ENCODE results near the gene KIZ. TPM values are rescaled to one million over a fixed set of nuclear protein-coding genes. Genes with fewer than 3 reads are reported as not detected.

Gene KIZ
- total RNA-seq, 1 donor: 19.4 TPM

DNA sequence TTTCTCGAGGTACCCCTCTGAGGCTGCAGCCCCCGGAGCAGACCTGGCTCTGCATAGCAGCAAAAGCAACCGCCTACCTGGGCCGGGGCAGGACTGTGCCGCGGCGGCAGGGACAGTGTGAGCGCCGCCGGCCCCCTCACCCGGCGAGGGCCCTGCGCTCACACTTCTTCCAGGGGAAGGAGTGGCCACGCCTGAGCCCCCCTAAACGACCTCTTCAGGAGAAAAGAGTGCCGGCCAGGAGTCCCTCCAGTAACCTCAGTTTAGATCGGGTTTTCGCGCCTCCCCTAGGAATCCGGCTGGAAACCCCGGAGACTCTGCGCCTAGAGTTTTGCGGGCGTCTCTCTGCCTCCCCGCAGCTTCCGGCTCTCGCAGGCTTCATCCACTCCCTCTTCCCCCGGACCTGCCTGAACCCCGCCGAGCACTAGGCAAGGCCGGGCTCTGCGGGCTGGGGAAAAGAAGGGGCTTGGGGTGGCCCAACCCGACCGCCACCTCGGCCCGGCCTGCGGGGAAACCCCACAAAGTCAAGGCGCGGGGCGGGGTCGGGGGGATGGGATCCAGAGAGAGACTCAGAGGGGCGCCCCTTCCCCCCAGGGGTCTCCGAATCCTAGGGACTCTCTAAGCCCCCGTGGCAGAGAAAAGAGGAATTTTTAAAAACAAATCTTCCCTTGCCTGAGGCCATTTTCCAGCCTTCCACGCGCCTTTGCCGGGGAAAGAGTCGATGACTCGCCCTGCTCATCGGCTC, 20.3 kb upstream of the KIZ start:
- H3K4me3 ChIP-seq (ENCODE audit: low read depth, low read length): no peak overlapping the region
- DNase-seq (ENCODE audit: low read depth): no peak
- TF ChIP-seq, protein P1, sequence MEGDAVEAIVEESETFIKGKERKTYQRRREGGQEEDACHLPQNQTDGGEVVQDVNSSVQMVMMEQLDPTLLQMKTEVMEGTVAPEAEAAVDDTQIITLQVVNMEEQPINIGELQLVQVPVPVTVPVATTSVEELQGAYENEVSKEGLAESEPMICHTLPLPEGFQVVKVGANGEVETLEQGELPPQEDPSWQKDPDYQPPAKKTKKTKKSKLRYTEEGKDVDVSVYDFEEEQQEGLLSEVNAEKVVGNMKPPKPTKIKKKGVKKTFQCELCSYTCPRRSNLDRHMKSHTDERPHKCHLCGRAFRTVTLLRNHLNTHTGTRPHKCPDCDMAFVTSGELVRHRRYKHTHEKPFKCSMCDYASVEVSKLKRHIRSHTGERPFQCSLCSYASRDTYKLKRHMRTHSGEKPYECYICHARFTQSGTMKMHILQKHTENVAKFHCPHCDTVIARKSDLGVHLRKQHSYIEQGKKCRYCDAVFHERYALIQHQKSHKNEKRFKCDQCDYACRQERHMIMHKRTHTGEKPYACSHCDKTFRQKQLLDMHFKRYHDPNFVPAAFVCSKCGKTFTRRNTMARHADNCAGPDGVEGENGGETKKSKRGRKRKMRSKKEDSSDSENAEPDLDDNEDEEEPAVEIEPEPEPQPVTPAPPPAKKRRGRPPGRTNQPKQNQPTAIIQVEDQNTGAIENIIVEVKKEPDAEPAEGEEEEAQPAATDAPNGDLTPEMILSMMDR (IDR thresholded peaks at IDR 0.05; ENCODE audit: insufficient read depth, low read length): no peak

GRCh38 chr20:21106171-21107017, 19.5 kb upstream of the KIZ start, which contains the start of gene LINC00237:
LINC00237 (minus strand) TSS chr20:21106358.
- H3K4me3 ChIP-seq (ENCODE audit: low read depth, low read length): no peak within 1 kb of the TSS
- no peak for DNase-seq (ENCODE audit: low read depth)
- TF ChIP-seq, protein P1 (IDR thresholded peaks at IDR 0.05; ENCODE audit: insufficient read depth, low read length): no peak

GRCh38 chr20:21109144-21109543, 16.7 kb upstream of the KIZ start:
- TF ChIP-seq, protein P1 (IDR thresholded peaks at IDR 0.05; ENCODE audit: insufficient read depth, low read length): no peak
- DNase-seq (ENCODE audit: low read depth): no peak
- H3K4me3 ChIP-seq (ENCODE audit: low read depth, low read length): no peak overlapping the region

GRCh38 chr20:21110811-21111210, 15.1 kb upstream of the KIZ start:
- H3K4me3 ChIP-seq (ENCODE audit: low read depth, low read length): no peak overlapping the region
- TF ChIP-seq, protein P1 (IDR thresholded peaks at IDR 0.05; ENCODE audit: insufficient read depth, low read length): no peak

GRCh38 chr20:21111416-21111815, 14.5 kb upstream of the KIZ start:
- TF ChIP-seq, protein P1 (IDR thresholded peaks at IDR 0.05; ENCODE audit: insufficient read depth, low read length): no peak
- no peak overlapping the region for H3K4me3 ChIP-seq (ENCODE audit: low read depth, low read length)
- DNase-seq (ENCODE audit: low read depth): no peak

More at GRCh38 chr20:21110811-21111210, 15.1 kb upstream of the KIZ start:
- no peak for DNase-seq (ENCODE audit: low read depth)

DNA sequence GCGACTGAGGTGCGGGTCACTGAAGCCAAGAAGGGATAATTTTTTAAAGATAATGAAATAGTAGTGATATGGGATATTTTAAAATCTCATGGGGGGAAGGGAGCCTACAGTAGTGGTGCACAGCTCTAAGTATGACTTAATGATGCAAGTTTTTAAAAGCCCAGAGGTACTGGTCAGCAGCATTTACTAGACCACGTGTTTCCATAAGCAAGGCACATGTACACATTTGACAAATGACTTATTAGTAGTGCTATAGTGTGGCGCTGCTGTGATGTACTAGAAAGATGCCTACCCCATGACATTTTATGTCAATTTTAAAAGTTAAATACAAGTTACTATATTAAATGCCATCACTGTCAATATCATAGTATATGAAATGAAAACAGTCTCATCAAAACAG, 12.2 kb upstream of the KIZ start:
- TF ChIP-seq, protein P1 (IDR thresholded peaks at IDR 0.05; ENCODE audit: insufficient read depth, low read length): no peak
- no peak for DNase-seq (ENCODE audit: low read depth)
- no peak overlapping the region for H3K4me3 ChIP-seq (ENCODE audit: low read depth, low read length)
